Neural cell (in vitro differentiated cells): Measurements from ENCODE around the gene PIP. TPM values are rescaled to one million over a fixed set of nuclear protein-coding genes. Genes with fewer than 3 reads are reported as not detected.
"Not testable (repeated sequence)": the region's sequence is repeated elsewhere in the genome, so short reads cannot be mapped to it uniquely, and the experiment has no call there.

Experiments used
- H2AFZ ChIP-seq: fragments of 200-600, 300-800 bp; sonication (generic), shearing (Covaris generic); 2 replicates; pipeline ENCODE4 v1.6.0; 2014; ENCODE audit warnings: low read depth, mild to moderate bottlenecking, antibody characterized with exemption, low read length, moderate library complexity
- H3F3A ChIP-seq: fragments of 200-600 bp; shearing (Covaris generic); 2 replicates; pipeline ENCODE4 v1.6.1; 2016; ENCODE audit warnings: mild to moderate bottlenecking, moderate library complexity, mixed read lengths, antibody characterized with exemption, low read length; ENCODE audit not compliant: insufficient read depth, poor library complexity, severe bottlenecking
- H3K27ac ChIP-seq: fragments of 200-600, 300-800 bp; sonication (generic), shearing (Covaris generic); 2 replicates; pipeline ENCODE4 v1.5.1; 2014; ENCODE audit warnings: mild to moderate bottlenecking, low read length, moderate library complexity
- H3K27me3 ChIP-seq: fragments of 300-800, 200-600 bp; sonication (generic), shearing (Covaris generic); 2 replicates; pipeline ENCODE4 v1.6.0; 2014; ENCODE audit warnings: mild to moderate bottlenecking, low read depth, low read length, moderate library complexity; ENCODE audit not compliant: insufficient read depth
- H3K36me3 ChIP-seq: fragments of 300-800, 200-600 bp; sonication (generic), shearing (Covaris generic); 2 replicates; pipeline ENCODE4 v1.5.1; 2014; ENCODE audit warnings: mild to moderate bottlenecking, antibody characterized with exemption, low read length, moderate library complexity; ENCODE audit not compliant: insufficient read depth
- H3K4me2 ChIP-seq: fragments of 300-800, 200-600 bp; sonication (generic), shearing (Covaris generic); 2 replicates; pipeline ENCODE4 v1.6.0; 2014; ENCODE audit warnings: mild to moderate bottlenecking, low read length
- H3K4me3 ChIP-seq: fragments of 300-800, 200-600 bp; sonication (generic), shearing (Covaris generic); 2 replicates; pipeline ENCODE4 v1.5.1; 2014; ENCODE audit warnings: mild to moderate bottlenecking, low read length, moderate library complexity
- H3K79me2 ChIP-seq: fragments of 200-600 bp; shearing (Covaris generic); replicated peaks from 2 replicates; pipeline ENCODE4 v1.6.0; 2014; ENCODE audit warnings: mild to moderate bottlenecking, low read length, moderate library complexity; ENCODE audit not compliant: insufficient read depth
- H3K9ac ChIP-seq: fragments of 300-800, 200-600 bp; sonication (generic), shearing (Covaris generic); 2 replicates; pipeline ENCODE4 v1.6.1; 2016; ENCODE audit warnings: mild to moderate bottlenecking, low read length, mixed read lengths
- H3K9me2 ChIP-seq: fragments of 200-600 bp; shearing (Covaris generic); 2 replicates; pipeline ENCODE4 v1.6.1; 2016; ENCODE audit warnings: mild to moderate bottlenecking, low read length, mixed read lengths; ENCODE audit not compliant: insufficient read depth
- H3K9me3 ChIP-seq: fragments of 200-600, 300-800 bp; sonication (generic), shearing (Covaris generic); 2 replicates; pipeline ENCODE4 v1.6.1; 2016; ENCODE audit warnings: mild to moderate bottlenecking, mixed run types, low read length, moderate library complexity, mixed read lengths
- H4K20me1 ChIP-seq: fragments of 200-600 bp; shearing (Covaris generic); 2 replicates; pipeline ENCODE4 v1.6.1; 2016; ENCODE audit warnings: mild to moderate bottlenecking, mixed run types; ENCODE audit not compliant: insufficient read depth
- CTCF ChIP-seq: fragments of 450-650 bp; IDR thresholded peaks from 2 replicates; pipeline ENCODE4 v1.5.1; 2014; ENCODE audit warnings: antibody characterized with exemption, mild to moderate bottlenecking, moderate library complexity; ENCODE audit not compliant: poor library complexity, severe bottlenecking
- EP300 ChIP-seq: fragments of 450-650 bp; conservative IDR thresholded peaks from 2 replicates; pipeline ENCODE4 v1.6.1; 2014; ENCODE audit warnings: antibody characterized with exemption, mild to moderate bottlenecking, moderate library complexity; ENCODE audit not compliant: poor library complexity, severe bottlenecking
- POLR2AphosphoS5 ChIP-seq: IDR thresholded peaks from 2 replicates; pipeline ENCODE4 v1.6.1; 2012
- SMC3 ChIP-seq: fragments of 450-650 bp; conservative IDR thresholded peaks from 2 replicates; pipeline ENCODE4 v1.6.1; 2014; ENCODE audit warnings: antibody characterized with exemption, mild to moderate bottlenecking, moderate library complexity; ENCODE audit not compliant: poor library complexity
- TAF1 ChIP-seq: IDR thresholded peaks from 2 replicates; pipeline ENCODE4 v1.6.1; 2012; ENCODE audit warnings: low read depth
- polyA plus RNA-seq: library from polyadenylated mRNA; depleted of rRNA; stranded (reverse); fragments of >200 nt; gene quantifications from 2 replicates; pipeline ENCODE4 v1.2.3, GENCODE V29; 2014
- TF ChIP-seq, protein P1 (sequence below): IDR thresholded peaks from 2 replicates; pipeline ENCODE4 v1.6.1; 2012; ENCODE audit warnings: borderline replicate concordance

The PIP gene
- polyA plus RNA-seq, 1 donor from 2014 or later, result not detected

- Histone ChIP-seq H3K36me3 (no peaks in the 10 kb centered on the region), H3K79me2 (no peaks in the 10 kb centered on the region), H3K27ac (no peak overlapping the region), H3K9ac (no peak overlapping the region), H4K20me1 (no peaks in the 10 kb centered on the region), H3F3A (no peaks in the 10 kb centered on the region), H3K9me3 (no peaks in the 10 kb centered on the region), H3K27me3 (no peaks in the 10 kb centered on the region), H3K4me2 (no peak overlapping the region), H3K4me3 (no peak overlapping the region), H2AFZ (no peak overlapping the region), H3K9me2 (no peaks in the 10 kb centered on the region)
- TF ChIP-seq POLR2AphosphoS5 (no peak), CTCF (no peak), TAF1 (no peak)
- TF ChIP-seq, protein P1, sequence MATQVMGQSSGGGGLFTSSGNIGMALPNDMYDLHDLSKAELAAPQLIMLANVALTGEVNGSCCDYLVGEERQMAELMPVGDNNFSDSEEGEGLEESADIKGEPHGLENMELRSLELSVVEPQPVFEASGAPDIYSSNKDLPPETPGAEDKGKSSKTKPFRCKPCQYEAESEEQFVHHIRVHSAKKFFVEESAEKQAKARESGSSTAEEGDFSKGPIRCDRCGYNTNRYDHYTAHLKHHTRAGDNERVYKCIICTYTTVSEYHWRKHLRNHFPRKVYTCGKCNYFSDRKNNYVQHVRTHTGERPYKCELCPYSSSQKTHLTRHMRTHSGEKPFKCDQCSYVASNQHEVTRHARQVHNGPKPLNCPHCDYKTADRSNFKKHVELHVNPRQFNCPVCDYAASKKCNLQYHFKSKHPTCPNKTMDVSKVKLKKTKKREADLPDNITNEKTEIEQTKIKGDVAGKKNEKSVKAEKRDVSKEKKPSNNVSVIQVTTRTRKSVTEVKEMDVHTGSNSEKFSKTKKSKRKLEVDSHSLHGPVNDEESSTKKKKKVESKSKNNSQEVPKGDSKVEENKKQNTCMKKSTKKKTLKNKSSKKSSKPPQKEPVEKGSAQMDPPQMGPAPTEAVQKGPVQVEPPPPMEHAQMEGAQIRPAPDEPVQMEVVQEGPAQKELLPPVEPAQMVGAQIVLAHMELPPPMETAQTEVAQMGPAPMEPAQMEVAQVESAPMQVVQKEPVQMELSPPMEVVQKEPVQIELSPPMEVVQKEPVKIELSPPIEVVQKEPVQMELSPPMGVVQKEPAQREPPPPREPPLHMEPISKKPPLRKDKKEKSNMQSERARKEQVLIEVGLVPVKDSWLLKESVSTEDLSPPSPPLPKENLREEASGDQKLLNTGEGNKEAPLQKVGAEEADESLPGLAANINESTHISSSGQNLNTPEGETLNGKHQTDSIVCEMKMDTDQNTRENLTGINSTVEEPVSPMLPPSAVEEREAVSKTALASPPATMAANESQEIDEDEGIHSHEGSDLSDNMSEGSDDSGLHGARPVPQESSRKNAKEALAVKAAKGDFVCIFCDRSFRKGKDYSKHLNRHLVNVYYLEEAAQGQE, result no peak
These were observed 16.2 kb downstream of the PIP start for GRCh38 chr7:143148050-143148449.

DNA sequence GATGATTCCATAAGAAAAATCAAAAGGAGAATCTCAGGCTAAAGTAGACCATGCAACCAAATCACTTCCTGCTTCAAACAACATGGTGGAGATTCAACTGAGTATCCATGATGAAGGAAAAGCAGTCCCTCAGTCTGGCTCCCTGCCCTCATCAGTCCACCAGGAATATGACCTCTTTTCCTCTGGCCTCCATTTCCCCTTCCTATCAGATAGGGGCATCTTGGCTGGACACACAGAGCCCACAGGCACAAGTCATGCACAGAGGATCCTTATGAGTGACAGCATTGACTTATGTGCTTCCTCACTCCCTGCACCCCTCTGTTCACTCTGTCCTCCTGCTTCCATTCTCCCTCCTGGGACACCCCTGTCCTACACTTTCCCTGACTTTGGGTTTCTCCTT lies 16.8 kb downstream of the PIP start:
- no peaks in the 10 kb centered on the region for H3K79me2 ChIP-seq
- H3K4me3 ChIP-seq, result no peak overlapping the region
- no peaks in the 10 kb centered on the region for H4K20me1 ChIP-seq
- H3K9me2 ChIP-seq, result no peaks in the 10 kb centered on the region
- no peaks in the 10 kb centered on the region for H3K27me3 ChIP-seq
- TF ChIP-seq SMC3 (no peak), EP300 (no peak), POLR2AphosphoS5 (no peak), TAF1 (no peak)
- TF ChIP-seq, protein P1, result no peak
- no peak overlapping the region for H3K9ac ChIP-seq
- H2AFZ ChIP-seq, result no peak overlapping the region
- no peaks in the 10 kb centered on the region for H3K9me3 ChIP-seq
- no peak overlapping the region for H3K27ac ChIP-seq
- H3K4me2 ChIP-seq, result no peak overlapping the region
- no peaks in the 10 kb centered on the region for H3K36me3 ChIP-seq
- no peaks in the 10 kb centered on the region for H3F3A ChIP-seq

GRCh38 chr7:143150696-143151095 lies 18.8 kb downstream of the PIP start:
- H3K36me3 ChIP-seq, H3K27me3 ChIP-seq, H3K4me2 ChIP-seq, H3K9me3 ChIP-seq, H3K79me2 ChIP-seq, H3K4me3 ChIP-seq, H3K9ac ChIP-seq, H3F3A ChIP-seq, H3K27ac ChIP-seq, H4K20me1 ChIP-seq, H2AFZ ChIP-seq, H3K9me2 ChIP-seq: not testable (repeated sequence)

DNA sequence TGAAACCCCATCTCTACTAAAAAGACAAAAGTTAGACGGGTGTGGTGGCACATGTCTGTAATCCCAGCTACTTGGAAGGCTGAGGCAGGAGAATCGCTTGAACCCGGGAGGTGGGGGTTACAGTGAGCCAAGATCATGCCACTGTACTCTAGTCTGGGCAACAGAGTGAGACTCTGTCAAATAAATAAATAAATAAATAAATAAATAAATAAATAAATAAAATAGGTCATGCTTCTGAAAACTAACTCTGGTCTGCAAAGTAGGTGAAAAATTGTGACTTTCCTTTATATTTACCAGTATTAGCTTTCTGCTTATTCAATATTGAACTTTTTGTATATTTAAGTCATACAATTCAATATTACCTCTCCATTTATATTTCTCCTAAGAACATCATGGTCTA lies 26.7 kb downstream of the PIP start:
- not testable (repeated sequence) for H3F3A ChIP-seq, H3K4me3 ChIP-seq, H2AFZ ChIP-seq, H3K79me2 ChIP-seq, H4K20me1 ChIP-seq, H3K9ac ChIP-seq, H3K9me3 ChIP-seq, H3K4me2 ChIP-seq, H3K27me3 ChIP-seq, H3K9me2 ChIP-seq, H3K27ac ChIP-seq, H3K36me3 ChIP-seq
